Measurements from ENCODE around the gene ITGB1. TPM values are rescaled to one million over a fixed set of nuclear protein-coding genes. Genes with fewer than 3 reads are reported as not detected.

The ITGB1 gene
- total RNA-seq, 2 experiments from 2014 or later = 82.4 to 82.9 TPM

GRCh38 chr10:32982911-32983909 is 25.2 kb upstream of the ITGB1 start:
- DNase-seq (peak in 4 of 14 experiments; percentile 15 to 67 (median 51)), ATAC-seq (ENCODE audit: poor library complexity) (no peak)
- no peaks in the 10 kb centered on the region for H3K36me3 ChIP-seq (ENCODE audit: insufficient read depth, low read length)
- POLR2A ChIA-PET = no interaction called here
- no peak overlapping the region for H3K27ac ChIP-seq (ENCODE audit: low read depth in 1 of 2, low read length in 2 of 2)
- H3K9me3 ChIP-seq (ENCODE audit: control insufficient read depth in 1 of 2, insufficient read depth in 1 of 2, low read length in 2 of 2) = no peaks in the 10 kb centered on the region
- H3K9me3 Mint-ChIP-seq = no peaks in the 10 kb centered on the region
- H3K27me3 ChIP-seq (ENCODE audit: control insufficient read depth in 1 of 2, insufficient read depth in 2 of 2, low read length in 2 of 2) = no peaks in the 10 kb centered on the region
- TF ChIP-seq, protein P1, sequence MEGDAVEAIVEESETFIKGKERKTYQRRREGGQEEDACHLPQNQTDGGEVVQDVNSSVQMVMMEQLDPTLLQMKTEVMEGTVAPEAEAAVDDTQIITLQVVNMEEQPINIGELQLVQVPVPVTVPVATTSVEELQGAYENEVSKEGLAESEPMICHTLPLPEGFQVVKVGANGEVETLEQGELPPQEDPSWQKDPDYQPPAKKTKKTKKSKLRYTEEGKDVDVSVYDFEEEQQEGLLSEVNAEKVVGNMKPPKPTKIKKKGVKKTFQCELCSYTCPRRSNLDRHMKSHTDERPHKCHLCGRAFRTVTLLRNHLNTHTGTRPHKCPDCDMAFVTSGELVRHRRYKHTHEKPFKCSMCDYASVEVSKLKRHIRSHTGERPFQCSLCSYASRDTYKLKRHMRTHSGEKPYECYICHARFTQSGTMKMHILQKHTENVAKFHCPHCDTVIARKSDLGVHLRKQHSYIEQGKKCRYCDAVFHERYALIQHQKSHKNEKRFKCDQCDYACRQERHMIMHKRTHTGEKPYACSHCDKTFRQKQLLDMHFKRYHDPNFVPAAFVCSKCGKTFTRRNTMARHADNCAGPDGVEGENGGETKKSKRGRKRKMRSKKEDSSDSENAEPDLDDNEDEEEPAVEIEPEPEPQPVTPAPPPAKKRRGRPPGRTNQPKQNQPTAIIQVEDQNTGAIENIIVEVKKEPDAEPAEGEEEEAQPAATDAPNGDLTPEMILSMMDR (IDR thresholded peaks at IDR 0.05) = no peak
- CTCF ChIA-PET = no interaction called here
- H3K27me3 Mint-ChIP-seq = no peaks in the 10 kb centered on the region
- H3K4me3 Mint-ChIP-seq = peak overlapping the region; percentile 40
- peaks cover 28% of the 10 kb centered on the region for H3K4me1 ChIP-seq (ENCODE audit: insufficient read depth, low read length)
- intact Hi-C loops (cut with DNase I, micrococcal nuclease) = no loop called here
- no peaks in the 10 kb centered on the region for H3K36me3 Mint-ChIP-seq (ENCODE audit: low read depth)
- H3K4me1 Mint-ChIP-seq (ENCODE audit: low read depth) = peaks cover 23% of the 10 kb centered on the region
- peak overlapping the region; percentile 92 for H3K27ac Mint-ChIP-seq
- H3K4me3 ChIP-seq (ENCODE audit: low read length) = no peak overlapping the region

- Mint-ChIP-seq H3K27me3 (no peaks in the 10 kb centered on the region), H3K4me3 (peak overlapping the region; percentile 92), H3K9me3 (no peaks in the 10 kb centered on the region), H3K36me3 (ENCODE audit: low read depth) (no peaks in the 10 kb centered on the region), H3K4me1 (ENCODE audit: low read depth) (peaks cover 23% of the 10 kb centered on the region), H3K27ac (peak overlapping the region; percentile 92)
- intact Hi-C loops (cut with DNase I, micrococcal nuclease) = no loop called here
- Histone ChIP-seq H3K4me1 (ENCODE audit: insufficient read depth, low read length) (peaks cover 28% of the 10 kb centered on the region), H3K36me3 (ENCODE audit: insufficient read depth, low read length) (no peaks in the 10 kb centered on the region), H3K27me3 (ENCODE audit: control insufficient read depth in 1 of 2, insufficient read depth in 2 of 2, low read length in 2 of 2) (no peaks in the 10 kb centered on the region), H3K4me3 (ENCODE audit: low read length) (no peak overlapping the region), H3K27ac (ENCODE audit: low read depth in 1 of 2, low read length in 2 of 2) (peak overlapping the region; percentile 32 to 90), H3K9me3 (ENCODE audit: control insufficient read depth in 1 of 2, insufficient read depth in 1 of 2, low read length in 2 of 2) (no peaks in the 10 kb centered on the region)
- POLR2A ChIA-PET = interaction anchor here (0.9 to 1.1 kb wide), 3 partner anchors 26 to 44 kb away, joined by 3 to 4 read pairs (median 3); no protein-coding TSS in a partner anchor
- DNase-seq = no peak
- CTCF ChIA-PET = no interaction called here
- no peak for ATAC-seq (ENCODE audit: poor library complexity)
- TF ChIP-seq, protein P1 (IDR thresholded peaks at IDR 0.05) = no peak
Observed at GRCh38 chr10:32982293-32982709, 24.3 kb upstream of the ITGB1 start.

GRCh38 chr10:32981760-32982159 is 23.7 kb upstream of the ITGB1 start:
- no peaks in the 10 kb centered on the region for H3K9me3 Mint-ChIP-seq
- Histone ChIP-seq H3K36me3 (ENCODE audit: insufficient read depth, low read length) (no peaks in the 10 kb centered on the region), H3K4me1 (ENCODE audit: insufficient read depth, low read length) (peaks cover 28% of the 10 kb centered on the region), H3K27me3 (ENCODE audit: control insufficient read depth in 1 of 2, insufficient read depth in 2 of 2, low read length in 2 of 2) (no peaks in the 10 kb centered on the region), H3K9me3 (ENCODE audit: control insufficient read depth in 1 of 2, insufficient read depth in 1 of 2, low read length in 2 of 2) (no peaks in the 10 kb centered on the region), H3K4me3 (ENCODE audit: low read length) (no peak overlapping the region), H3K27ac (ENCODE audit: low read depth in 1 of 2, low read length in 2 of 2) (peak overlapping the region; percentile 32 to 90)
- peak in 4 of 14 experiments; percentile 24 to 68 (median 48) for DNase-seq
- TF ChIP-seq, protein P1 (IDR thresholded peaks at IDR 0.05) = no peak
- ATAC-seq (ENCODE audit: poor library complexity) = no peak
- peak overlapping the region; percentile 92 for H3K27ac Mint-ChIP-seq
- ChIA-PET POLR2A (interaction anchor here (0.8 to 2.4 kb wide), 13 partner anchors 9 to 603 kb away, joined by 3 to 12 read pairs (median 4); partner anchors contain the start of gene CCDC7), CTCF (interaction anchor here (0.6 to 1.9 kb wide), 3 partner anchors 30 to 174 kb away, joined by 3 to 7 read pairs (median 3); no protein-coding TSS in a partner anchor)
- H3K36me3 Mint-ChIP-seq (ENCODE audit: low read depth) = no peaks in the 10 kb centered on the region
- peak overlapping the region; percentile 92 for H3K4me3 Mint-ChIP-seq
- no peaks in the 10 kb centered on the region for H3K27me3 Mint-ChIP-seq
- H3K4me1 Mint-ChIP-seq (ENCODE audit: low read depth) = peaks cover 23% of the 10 kb centered on the region
- intact Hi-C loops (cut with DNase I, micrococcal nuclease) = loop anchor here (2.0 kb wide), 1 partner anchor 23 kb away; the partner anchor contains the start of gene ITGB1 (in 2 of the 2)
